ENCODE data around the gene QSER1. TPM values are rescaled to one million over a fixed set of nuclear protein-coding genes. Genes with fewer than 3 reads are reported as not detected.

The QSER1 gene
- total and polyA plus RNA-seq, 12 donors, result 2.5 to 23.8 (median 19.2) TPM

DNA sequence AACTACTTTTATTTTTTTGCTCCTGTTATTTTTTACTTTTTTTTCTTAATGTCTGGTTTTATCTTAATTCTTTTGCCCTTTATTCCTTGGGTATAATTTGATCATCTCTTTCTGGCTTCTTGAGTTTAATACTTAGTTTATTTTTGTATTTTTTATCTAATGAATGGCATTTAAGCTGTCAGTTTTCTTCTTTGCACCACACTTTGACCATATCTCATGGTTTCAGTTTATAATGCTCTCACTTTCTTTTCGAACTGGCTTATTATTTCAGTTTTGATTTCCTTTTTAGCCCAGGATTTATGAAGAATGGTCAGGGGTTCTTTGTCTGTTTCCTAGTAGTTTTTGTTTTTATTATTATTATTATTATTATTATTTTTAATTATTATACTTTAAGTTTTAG lies 48.3 kb downstream of the QSER1 start:
- Histone ChIP-seq H3K27ac (no peak overlapping the region), H3K36me3 (peaks cover 0 to 31% (median 0%) of the 10 kb centered on the region in 9 donors), H3K27me3 (no peaks in the 10 kb centered on the region), H3K4me1 (peaks cover 0 to 16% (median 4%) of the 10 kb centered on the region in 9 donors), H3K4me3 (no peak overlapping the region), H3K9me3 (peaks cover 0 to 10% (median 0%) of the 10 kb centered on the region in 11 donors)
- ATAC-seq (no peak), DNase-seq (no peak)
- WGBS, 2 donors, result 87 to 97% methylated on average over 1 of the region's 1 CpG
- intact Hi-C loops (cut with DNase I), result no loop called here
- TF ChIP-seq, protein P1, sequence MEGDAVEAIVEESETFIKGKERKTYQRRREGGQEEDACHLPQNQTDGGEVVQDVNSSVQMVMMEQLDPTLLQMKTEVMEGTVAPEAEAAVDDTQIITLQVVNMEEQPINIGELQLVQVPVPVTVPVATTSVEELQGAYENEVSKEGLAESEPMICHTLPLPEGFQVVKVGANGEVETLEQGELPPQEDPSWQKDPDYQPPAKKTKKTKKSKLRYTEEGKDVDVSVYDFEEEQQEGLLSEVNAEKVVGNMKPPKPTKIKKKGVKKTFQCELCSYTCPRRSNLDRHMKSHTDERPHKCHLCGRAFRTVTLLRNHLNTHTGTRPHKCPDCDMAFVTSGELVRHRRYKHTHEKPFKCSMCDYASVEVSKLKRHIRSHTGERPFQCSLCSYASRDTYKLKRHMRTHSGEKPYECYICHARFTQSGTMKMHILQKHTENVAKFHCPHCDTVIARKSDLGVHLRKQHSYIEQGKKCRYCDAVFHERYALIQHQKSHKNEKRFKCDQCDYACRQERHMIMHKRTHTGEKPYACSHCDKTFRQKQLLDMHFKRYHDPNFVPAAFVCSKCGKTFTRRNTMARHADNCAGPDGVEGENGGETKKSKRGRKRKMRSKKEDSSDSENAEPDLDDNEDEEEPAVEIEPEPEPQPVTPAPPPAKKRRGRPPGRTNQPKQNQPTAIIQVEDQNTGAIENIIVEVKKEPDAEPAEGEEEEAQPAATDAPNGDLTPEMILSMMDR (IDR thresholded peaks at IDR 0.05), result no peak

- intact Hi-C loops (cut with DNase I), result no loop called here
- peaks cover 0 to 21% (median 0%) of the 10 kb centered on the region in 11 donors for H3K9me3 ChIP-seq
- H3K36me3 ChIP-seq, result peaks cover 0 to 7% (median 0%) of the 10 kb centered on the region in 9 donors
- H3K27me3 ChIP-seq, result no peaks in the 10 kb centered on the region
- no peak overlapping the region for H3K27ac ChIP-seq
- DNase-seq, result no peak
- no peak overlapping the region for H3K4me3 ChIP-seq
- WGBS, 2 donors, result 70 to 80% methylated on average over 2 of the region's 2 CpGs
- no peak for ATAC-seq
- peaks cover 0 to 8% (median 0%) of the 10 kb centered on the region in 9 donors for H3K4me1 ChIP-seq
- TF ChIP-seq, protein P1 (IDR thresholded peaks at IDR 0.05), result no peak
Measured at GRCh38 chr11:32947978-32948377, 55.4 kb downstream of the QSER1 start.

DNA sequence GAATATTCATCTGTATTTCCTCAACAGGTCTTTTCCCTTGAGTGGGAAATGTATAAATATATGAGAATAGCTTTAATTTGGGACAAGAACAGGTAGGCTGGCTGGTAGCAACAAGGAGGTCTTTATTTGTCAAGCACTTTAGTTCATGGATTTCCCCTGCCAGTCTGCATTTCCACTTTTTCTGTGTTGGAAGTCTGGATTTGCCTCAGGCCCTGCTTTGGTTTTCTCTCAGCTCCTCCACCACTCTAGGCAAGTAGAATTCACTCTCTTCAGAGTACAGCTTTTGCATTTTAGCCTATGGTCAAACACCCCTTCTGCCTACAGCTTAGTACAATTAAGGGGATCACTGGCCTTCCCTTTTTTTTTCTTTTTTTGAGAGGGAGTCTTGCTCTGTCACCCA lies 57.1 kb downstream of the QSER1 start:
- Histone ChIP-seq H3K36me3 (peaks cover 0 to 20% (median 0%) of the 10 kb centered on the region in 9 donors), H3K27ac (no peak overlapping the region), H3K27me3 (no peaks in the 10 kb centered on the region), H3K9me3 (peaks cover 0 to 21% (median 0%) of the 10 kb centered on the region in 11 donors), H3K4me3 (no peak overlapping the region), H3K4me1 (peaks cover 0 to 10% (median 0%) of the 10 kb centered on the region in 9 donors)
- ATAC-seq (no peak), DNase-seq (no peak)
- TF ChIP-seq, protein P1 (IDR thresholded peaks at IDR 0.05), result no peak
- intact Hi-C loops (cut with DNase I), result loop anchor here in 1 of 10 donors (10.0 kb wide), 1 partner anchor 735 kb away; no protein-coding TSS in a partner anchor

GRCh38 chr11:32952421-32952820 lies 59.8 kb downstream of the QSER1 start:
- TF ChIP-seq, protein P1 (IDR thresholded peaks at IDR 0.05), result no peak
- Histone ChIP-seq H3K27me3 (no peaks in the 10 kb centered on the region), H3K27ac (no peak overlapping the region), H3K4me1 (peaks cover 0 to 10% (median 0%) of the 10 kb centered on the region in 9 donors), H3K9me3 (peaks cover 0 to 11% (median 0%) of the 10 kb centered on the region in 11 donors), H3K4me3 (no peak overlapping the region), H3K36me3 (peaks cover 0 to 45% (median 0%) of the 10 kb centered on the region in 9 donors)
- no peak for ATAC-seq
- no peak for DNase-seq
- 44 to 59% methylated on average over 1 of the region's 1 CpG for WGBS, 2 donors
- intact Hi-C loops (cut with DNase I), result loop anchor here in 1 of 10 donors (10.0 kb wide), 1 partner anchor 732 kb away; no protein-coding TSS in a partner anchor
